B cell (primary cell): ENCODE measurements around the gene SLC5A10. TPM values are rescaled to one million over a fixed set of nuclear protein-coding genes. Genes with fewer than 3 reads are reported as not detected.

ENCODE experiments used
- ATAC-seq: fragments of 200-7000 bp; cut with Tn5 transposase; one replicate; pipeline ENCODE4 v1.10.0; 2021; ENCODE audit warnings: low read depth, mild to moderate bottlenecking, moderate number of reproducible peaks, moderate library complexity
- CTCF ChIA-PET: fragments of 350-600 bp; sonication (Branson Sonifier 250); formaldehyde crosslinking; loops from one replicate; lab custom pipeline; 2021; ENCODE audit warnings: antibody characterized with exemption, inconsistent platforms; lab: Charles Lee
- POLR2A ChIA-PET: fragments of 350-600 bp; sonication (Branson Sonifier 250); formaldehyde crosslinking; loops from one replicate; lab custom pipeline; 2021; ENCODE audit warnings: antibody characterized with exemption; lab: Charles Lee
- DNase-seq: peaks from one replicate; pipeline ENCODE4 v3.0.0; 2013
- H2AFZ ChIP-seq: 2 replicates; pipeline ENCODE4 v1.6.1; 2012; ENCODE audit warnings: mild to moderate bottlenecking, low read depth, low read length; ENCODE audit not compliant: insufficient read depth, poor library complexity, severe bottlenecking
- H3K27ac ChIP-seq, 2 donors: 1 replicate in 1 of 2; 2 replicates in 1 of 2; pipeline ENCODE4 v1.5.1; 2012 to 2013; ENCODE audit warnings: low read length in 2 of 2, mild to moderate bottlenecking in 2 of 2, moderate library complexity in 1 of 2
- H3K27me3 ChIP-seq, 4 experiments: fragments of 200-600 bp in 1 of 4; sonication (generic) in 1 of 4; replicated peaks in 1 of 4; 1 replicate in 2 of 4; 2 replicates in 2 of 4; pipeline versions ENCODE4 v1.6.1 to v1.7.0; 2013 to 2016; ENCODE audit warnings: low read length in 3 of 4, mild to moderate bottlenecking in 2 of 4, mixed read lengths in 1 of 4, moderate library complexity in 1 of 4; ENCODE audit not compliant: insufficient read depth in 4 of 4, control insufficient read depth in 3 of 4; ENCODE audit errors: control extremely low read depth in 1 of 4
- H3K36me3 ChIP-seq, 2 experiments: replicated peaks in 1 of 2; 1 replicate in 1 of 2; 2 replicates in 1 of 2; pipeline versions ENCODE4 v1.6.1 to v1.7.1; 2013; ENCODE audit warnings: low read length in 1 of 2; ENCODE audit not compliant: insufficient read depth in 2 of 2, control insufficient read depth in 1 of 2; ENCODE audit errors: control extremely low read depth in 1 of 2, extremely low read depth in 1 of 2
- H3K4me1 ChIP-seq, 2 donors: fragments of 200-600 bp in 1 of 2; sonication (generic) in 1 of 2; 1 replicate in 1 of 2; 2 replicates in 1 of 2; pipeline versions ENCODE4 v1.5.1 to v1.6.1; 2013 to 2017; ENCODE audit warnings: low read length in 2 of 2; ENCODE audit not compliant: control insufficient read depth in 2 of 2, insufficient read depth in 2 of 2
- H3K4me2 ChIP-seq: replicated peaks from 2 replicates; pipeline ENCODE3; 2012; ENCODE audit warnings: mild to moderate bottlenecking, low read depth, low read length; ENCODE audit not compliant: poor library complexity, severe bottlenecking
- H3K4me3 ChIP-seq, 5 experiments: fragments of 200-600 bp in 1 of 5; sonication (generic) in 1 of 5; 1 replicate in 3 of 5; 2 replicates in 2 of 5; pipeline versions ENCODE4 v1.5.1 to v1.7.0; 2011 to 2016; ENCODE audit warnings: low read length in 4 of 5, mild to moderate bottlenecking in 4 of 5, low read depth in 2 of 5, control low read depth in 1 of 5, moderate library complexity in 1 of 5; ENCODE audit not compliant: insufficient read depth in 1 of 5; ENCODE audit errors: control extremely low read depth in 1 of 5, extremely low read depth in 1 of 5
- H3K79me2 ChIP-seq: fragments of 200-600 bp; sonication (generic); one replicate; pipeline ENCODE4 v1.6.0; 2016; ENCODE audit warnings: low read length; ENCODE audit not compliant: control insufficient read depth, insufficient read depth
- H3K9ac ChIP-seq: fragments of 200-600 bp; sonication (generic); 2 replicates; pipeline ENCODE4 v1.6.1; 2017; ENCODE audit warnings: mild to moderate bottlenecking, low read length, moderate library complexity
- H3K9me3 ChIP-seq, 3 donors: one replicate each; pipeline versions ENCODE4 v1.6.1 to v1.7.1; 2013; ENCODE audit warnings: low read length in 2 of 3; ENCODE audit not compliant: control insufficient read depth in 2 of 3, insufficient read depth in 1 of 3; ENCODE audit errors: control extremely low read depth in 1 of 3
- H4K20me1 ChIP-seq: 2 replicates; pipeline ENCODE4 v1.6.0; 2012; ENCODE audit warnings: mild to moderate bottlenecking, low read length; ENCODE audit not compliant: insufficient read depth, control insufficient read depth, poor library complexity, severe bottlenecking
- H3K27ac Mint-ChIP-seq: one replicate; pipeline ENCODE4 v1.8.0; 2021; ENCODE audit warnings: mixed read lengths
- H3K27me3 Mint-ChIP-seq: one replicate; pipeline ENCODE4 v1.8.0; 2021; ENCODE audit warnings: mixed read lengths
- H3K4me1 Mint-ChIP-seq: one replicate; pipeline ENCODE4 v1.8.0; 2021; ENCODE audit warnings: mixed read lengths
- H3K4me3 Mint-ChIP-seq: one replicate; pipeline ENCODE4 v1.8.0; 2021; ENCODE audit warnings: mixed read lengths
- H3K9me3 Mint-ChIP-seq: one replicate; pipeline ENCODE4 v1.8.0; 2022; ENCODE audit warnings: mixed read lengths; ENCODE audit not compliant: insufficient read depth
- CTCF ChIP-seq: fragments of 200-600 bp; IDR thresholded peaks from one replicate; pipeline ENCODE4 v1.8.0; 2022; ENCODE audit warnings: antibody characterized with exemption, mild to moderate bottlenecking
- EZH2 ChIP-seq: IDR thresholded peaks from 2 replicates; pipeline ENCODE4 v1.6.1; 2012; ENCODE audit warnings: borderline replicate concordance, low read depth, mild to moderate bottlenecking, moderate library complexity, low read length; ENCODE audit not compliant: insufficient read depth, poor library complexity, severe bottlenecking
- WGBS: methylation state at CpG from one replicate; pipeline ENCODE4 v1.1.5; 2013; ENCODE audit warnings: missing lambda C conversion rate; ENCODE audit not compliant: insufficient coverage; 5-methylcytosine and 5-hydroxymethylcytosine counted together
- intact Hi-C: fragments of 100-400 bp; cut with micrococcal nuclease; formaldehyde crosslinking; loops from one replicate; pipeline ENCODE4 v1.10.0; 2022
- polyA plus RNA-seq: library from polyadenylated mRNA; depleted of rRNA; stranded (reverse); fragments of >200 nt; gene quantifications from 2 replicates; pipeline ENCODE4 v1.2.3, GENCODE V29; 2012
- total RNA-seq, 2 donors: library from RNA; stranded (reverse); fragments of 120-200 nt in 1 of 2; gene quantifications; 1 replicate in 1 of 2; 2 replicates in 1 of 2; pipeline versions ENCODE4 v1.2.3 to v1.2.4, GENCODE V29; 2013 to 2022

The SLC5A10 gene
- total and polyA plus RNA-seq, 2 donors (not counting 1 experiment from before 2014, with no cell fraction given) = not detected

GRCh38 chr17:18984273-18985114, 32.5 kb downstream of the SLC5A10 start:
- Histone ChIP-seq H3K4me2 (no peak overlapping the region), H3K4me3 (no peak overlapping the region), H4K20me1 (no peaks in the 10 kb centered on the region), H3K27ac (no peak overlapping the region), H3K79me2 (no peaks in the 10 kb centered on the region), H3K9me3 (no peaks in the 10 kb centered on the region), H3K27me3 (no peaks in the 10 kb centered on the region), H2AFZ (no peak overlapping the region), H3K9ac (no peak overlapping the region), H3K36me3 (peaks cover 0 to 8% of the 10 kb centered on the region in 2 experiments), H3K4me1 (no peaks in the 10 kb centered on the region)
- no peak for TF ChIP-seq CTCF
- TF ChIP-seq EZH2 = no peak
- Mint-ChIP-seq H3K4me3 (no peak overlapping the region), H3K27ac (no peak overlapping the region), H3K9me3 (no peaks in the 10 kb centered on the region), H3K27me3 (no peaks in the 10 kb centered on the region), H3K4me1 (no peaks in the 10 kb centered on the region)
- 97% methylated on average over 20 of the region's 21 CpGs for WGBS
- DNase-seq = no peak
- ATAC-seq = no peak
- intact Hi-C loops = no loop called here
- ChIA-PET CTCF (no interaction called here), POLR2A (no interaction called here)

GRCh38 chr17:18985475-18985874, 33.5 kb downstream of the SLC5A10 start:
- intact Hi-C loops = no loop called here
- ChIA-PET POLR2A (no interaction called here), CTCF (no interaction called here)
- ATAC-seq (no peak), DNase-seq (no peak)
- H3K4me2 ChIP-seq = no peak overlapping the region
- H3K9me3 Mint-ChIP-seq = no peaks in the 10 kb centered on the region
- H3K4me1 Mint-ChIP-seq = no peaks in the 10 kb centered on the region
- H3K4me1 ChIP-seq = no peaks in the 10 kb centered on the region
- H3K27me3 Mint-ChIP-seq = no peaks in the 10 kb centered on the region
- no peaks in the 10 kb centered on the region for H3K27me3 ChIP-seq
- H3K36me3 ChIP-seq = peaks cover 0 to 8% of the 10 kb centered on the region in 2 experiments
- no peak overlapping the region for H3K27ac ChIP-seq
- H3K4me3 ChIP-seq = no peak overlapping the region
- H4K20me1 ChIP-seq = peaks cover 5% of the 10 kb centered on the region
- no peak overlapping the region for H3K4me3 Mint-ChIP-seq
- no peaks in the 10 kb centered on the region for H3K9me3 ChIP-seq
- WGBS = 99% methylated on average over 8 of the region's 9 CpGs
- no peak overlapping the region for H2AFZ ChIP-seq
- no peak overlapping the region for H3K27ac Mint-ChIP-seq
- TF ChIP-seq EZH2 (no peak), CTCF (no peak)
- no peak overlapping the region for H3K9ac ChIP-seq
- no peaks in the 10 kb centered on the region for H3K79me2 ChIP-seq
